Transverse colon (tissue), 4 donors: ENCODE data around the gene RBPJ. TPM values are rescaled to one million over a fixed set of nuclear protein-coding genes. Genes with fewer than 3 reads are reported as not detected.

ENCODE experiments used
- DNase-seq: peaks from one replicate; pipeline ENCODE4 v3.0.0-alpha.2; 2019
- H3K27ac ChIP-seq, 4 donors: fragments of 200-600 bp; sonication (generic); 2 replicates each; pipeline ENCODE4 v1.5.1; 2016 to 2018; ENCODE audit warnings: inconsistent platforms in 4 of 4
- H3K27me3 ChIP-seq: fragments of 200-600 bp; sonication (generic); 2 replicates; pipeline ENCODE4 v1.5.1; 2017; ENCODE audit warnings: inconsistent platforms
- H3K36me3 ChIP-seq, 4 donors: fragments of 200-600 bp; sonication (generic); 2 replicates each; pipeline ENCODE4 v1.5.1; 2017 to 2019; ENCODE audit warnings: inconsistent platforms in 4 of 4
- H3K4me1 ChIP-seq, 4 donors: fragments of 200-600 bp; sonication (generic); 2 replicates each; pipeline ENCODE4 v1.5.1; 2017 to 2020; ENCODE audit warnings: inconsistent platforms in 4 of 4
- H3K4me3 ChIP-seq, 4 donors: fragments of 200-600 bp; sonication (generic); 1 replicate in 1 of 4; 2 replicates in 3 of 4; pipeline versions ENCODE4 v1.5.1 to v1.6.1; 2017 to 2019; ENCODE audit warnings: inconsistent platforms in 4 of 4
- H3K9me3 ChIP-seq, 2 donors: fragments of 200-600 bp; sonication (generic); 2 replicates each; pipeline ENCODE4 v1.5.1; 2017 to 2019; ENCODE audit warnings: inconsistent platforms in 2 of 2
- EP300 ChIP-seq: sonication (generic); formaldehyde crosslinking; IDR thresholded peaks from one replicate; pipeline ENCODE4 v1.6.1; 2017; ENCODE audit warnings: antibody characterized with exemption, low read depth
- POLR2A ChIP-seq: fragments of 450-650 bp; IDR thresholded peaks from one replicate; pipeline ENCODE4 v1.6.1; 2016; ENCODE audit warnings: antibody characterized with exemption, mild to moderate bottlenecking, moderate library complexity
- POLR2AphosphoS5 ChIP-seq, 3 donors: sonication (generic); formaldehyde crosslinking; IDR thresholded peaks; one replicate each; pipeline ENCODE4 v1.6.1; 2016; ENCODE audit warnings: antibody characterized with exemption in 3 of 3
- WGBS, 2 donors: methylation state at CpG; one replicate each; pipeline ENCODE4 v1.1.5; 2018; ENCODE audit warnings: low coverage in 1 of 2; 5-methylcytosine and 5-hydroxymethylcytosine counted together
- in situ Hi-C, 4 donors: fragments of 200-750 bp; cut with MboI; loops; one replicate each; pipeline versions ENCODE4 v1.15.0 to v1.15.1; 2017; ENCODE audit warnings: low sequenced_read_pairs in 3 of 4, low pct_ligation_motif_present in 1 of 4, low pct_unique_long_range_greater_than_20kb in 1 of 4
- intact Hi-C: fragments of 100-400 bp; cut with DNase I; formaldehyde crosslinking; loops from one replicate; pipeline ENCODE4 v1.15.1; 2023; ENCODE audit warnings: low total_unique reads
- total RNA-seq, 4 donors: library from RNA; depleted of rRNA; stranded (reverse); fragments of >200 nt; gene quantifications; one replicate each; pipeline ENCODE4 v1.1.0, GENCODE V29; 2016
- TF ChIP-seq, protein P1 (sequence below), 5 experiments: fragments of 200-600 bp in 3 of 5; fragments of 450-650 bp in 2 of 5; sonication (generic) in 3 of 5; IDR thresholded peaks; 1 replicate in 2 of 5; 2 replicates in 3 of 5; pipeline ENCODE4 v1.5.1; 2016 to 2017; ENCODE audit warnings: antibody characterized with exemption in 5 of 5, inconsistent platforms in 3 of 5, mild to moderate bottlenecking in 2 of 5, moderate library complexity in 1 of 5

The RBPJ gene
- total RNA-seq, 4 donors from 2014 or later, result 15.1 to 104 (median 44.6) TPM

DNA sequence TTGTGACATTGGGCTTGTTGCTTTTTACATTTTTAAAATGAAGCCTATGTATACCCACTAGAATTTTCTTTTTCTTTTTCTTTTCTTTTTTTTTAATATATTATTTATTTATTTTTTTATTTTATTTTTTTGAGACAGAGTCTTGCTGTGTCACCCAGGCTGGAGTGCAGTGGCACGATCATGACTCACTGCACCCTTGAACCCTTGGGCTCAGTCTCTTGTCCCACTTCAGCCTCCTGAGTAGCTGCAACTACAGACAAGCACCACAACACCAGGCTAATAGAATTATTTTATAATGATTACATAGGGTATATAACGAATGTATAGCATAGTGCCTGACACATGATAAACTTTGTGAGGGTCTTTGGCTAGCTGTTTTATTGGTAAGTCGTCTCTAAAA lies 64.9 kb downstream of the RBPJ start:
- Histone ChIP-seq H3K9me3 (no peaks in the 10 kb centered on the region), H3K4me3 (no peak overlapping the region), H3K4me1 (peaks cover 0 to 27% (median 2%) of the 10 kb centered on the region in 4 donors), H3K27ac (no peak overlapping the region), H3K36me3 (peaks cover 0 to 20% (median 7%) of the 10 kb centered on the region in 4 donors), H3K27me3 (no peaks in the 10 kb centered on the region)
- in situ Hi-C loops (no loop called here), intact Hi-C loops (no loop called here)
- TF ChIP-seq, protein P1, sequence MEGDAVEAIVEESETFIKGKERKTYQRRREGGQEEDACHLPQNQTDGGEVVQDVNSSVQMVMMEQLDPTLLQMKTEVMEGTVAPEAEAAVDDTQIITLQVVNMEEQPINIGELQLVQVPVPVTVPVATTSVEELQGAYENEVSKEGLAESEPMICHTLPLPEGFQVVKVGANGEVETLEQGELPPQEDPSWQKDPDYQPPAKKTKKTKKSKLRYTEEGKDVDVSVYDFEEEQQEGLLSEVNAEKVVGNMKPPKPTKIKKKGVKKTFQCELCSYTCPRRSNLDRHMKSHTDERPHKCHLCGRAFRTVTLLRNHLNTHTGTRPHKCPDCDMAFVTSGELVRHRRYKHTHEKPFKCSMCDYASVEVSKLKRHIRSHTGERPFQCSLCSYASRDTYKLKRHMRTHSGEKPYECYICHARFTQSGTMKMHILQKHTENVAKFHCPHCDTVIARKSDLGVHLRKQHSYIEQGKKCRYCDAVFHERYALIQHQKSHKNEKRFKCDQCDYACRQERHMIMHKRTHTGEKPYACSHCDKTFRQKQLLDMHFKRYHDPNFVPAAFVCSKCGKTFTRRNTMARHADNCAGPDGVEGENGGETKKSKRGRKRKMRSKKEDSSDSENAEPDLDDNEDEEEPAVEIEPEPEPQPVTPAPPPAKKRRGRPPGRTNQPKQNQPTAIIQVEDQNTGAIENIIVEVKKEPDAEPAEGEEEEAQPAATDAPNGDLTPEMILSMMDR (IDR thresholded peaks at IDR 0.05), result no peak
- TF ChIP-seq POLR2A (no peak), POLR2AphosphoS5 (IDR thresholded peaks at IDR 0.05) (no peak), EP300 (no peak)
- DNase-seq, result no peak
- WGBS, 2 donors, result 71 to 74% methylated on average over 1 to 3 of the region's 3 CpGs

DNA sequence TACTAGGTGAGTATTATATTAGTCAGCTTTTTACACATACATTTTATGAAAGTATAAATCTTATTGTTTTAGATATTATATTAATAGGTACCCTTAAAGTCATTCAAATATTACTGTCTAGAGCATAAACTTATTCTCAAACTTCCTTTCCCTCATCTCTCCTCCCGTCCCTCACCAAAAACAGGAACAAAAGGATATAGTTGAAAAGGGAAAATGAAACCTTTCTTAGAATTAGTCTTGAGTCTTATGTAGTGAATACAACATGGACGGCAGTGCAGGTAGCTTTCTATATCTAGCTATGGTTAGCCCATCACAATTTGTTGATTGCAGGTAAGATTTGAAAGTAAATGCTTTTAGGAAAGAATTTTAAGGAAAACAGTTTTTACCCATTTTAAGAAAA lies 65.6 kb downstream of the RBPJ start:
- intact Hi-C loops (no loop called here), in situ Hi-C loops (no loop called here)
- H3K36me3 ChIP-seq, result peaks cover 0 to 22% (median 7%) of the 10 kb centered on the region in 4 donors
- WGBS, 2 donors, result 57 to 70% methylated on average over 2 of the region's 2 CpGs
- TF ChIP-seq, protein P1 (IDR thresholded peaks at IDR 0.05), result no peak
- TF ChIP-seq EP300, result no peak
- TF ChIP-seq POLR2AphosphoS5 (IDR thresholded peaks at IDR 0.05), result no peak
- no peak for TF ChIP-seq POLR2A
- DNase-seq, result no peak
- H3K4me1 ChIP-seq, result peaks cover 0 to 21% (median 0%) of the 10 kb centered on the region in 4 donors
- no peak overlapping the region for H3K27ac ChIP-seq
- H3K9me3 ChIP-seq, result no peaks in the 10 kb centered on the region
- H3K4me3 ChIP-seq, result no peak overlapping the region
- H3K27me3 ChIP-seq, result no peaks in the 10 kb centered on the region

DNA sequence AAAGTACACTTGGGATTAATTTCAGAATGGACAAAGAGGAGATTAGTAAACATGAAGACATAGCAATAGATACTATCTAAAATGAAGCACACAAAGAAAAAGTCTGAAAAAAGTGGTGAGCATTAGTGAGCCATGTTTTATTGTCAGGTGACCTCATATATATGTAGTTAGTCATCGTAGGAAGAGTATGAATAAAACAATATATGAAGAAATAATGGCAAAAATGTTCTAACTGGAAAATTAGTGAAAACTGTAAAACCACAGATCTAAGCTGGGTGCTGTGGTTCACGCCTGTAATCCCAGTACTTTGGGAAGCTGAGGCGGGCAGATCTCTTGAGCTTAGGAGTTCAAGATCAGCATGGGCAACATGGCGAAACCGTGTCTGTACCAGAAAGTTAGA lies 67.9 kb downstream of the RBPJ start:
- TF ChIP-seq POLR2A (no peak), POLR2AphosphoS5 (IDR thresholded peaks at IDR 0.05) (no peak), EP300 (no peak)
- TF ChIP-seq, protein P1 (IDR thresholded peaks at IDR 0.05), result no peak
- no peaks in the 10 kb centered on the region for H3K9me3 ChIP-seq
- H3K36me3 ChIP-seq, result peaks cover 0 to 22% (median 7%) of the 10 kb centered on the region in 4 donors
- 94 to 97% methylated on average over 5 of the region's 5 CpGs for WGBS, 2 donors
- peaks cover 0 to 12% (median 0%) of the 10 kb centered on the region in 4 donors for H3K4me1 ChIP-seq
- no peak for DNase-seq
- H3K27me3 ChIP-seq, result no peaks in the 10 kb centered on the region
- intact Hi-C loops, result no loop called here
- H3K4me3 ChIP-seq, result no peak overlapping the region
- no peak overlapping the region for H3K27ac ChIP-seq
- in situ Hi-C loops, result no loop called here

DNA sequence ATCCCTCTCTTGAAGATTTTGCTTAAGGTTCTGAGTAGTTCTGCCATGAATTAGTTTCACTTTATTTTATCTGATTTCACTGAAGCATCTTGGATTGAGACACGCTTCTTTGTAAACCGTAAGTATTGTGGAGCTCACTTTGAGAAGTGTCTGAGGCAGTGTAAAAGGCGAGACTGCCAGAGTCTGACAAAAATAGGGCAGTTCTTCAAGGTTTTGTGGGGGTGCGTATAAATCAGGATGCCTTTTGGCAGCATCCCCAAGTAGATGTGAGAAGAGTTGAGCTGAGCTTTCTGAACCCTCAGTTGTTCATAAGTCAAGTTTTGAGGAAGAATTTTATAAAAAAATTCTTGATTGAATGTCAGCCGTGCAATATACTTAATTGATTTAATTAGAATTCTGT lies 76.3 kb downstream of the RBPJ start:
- intact Hi-C loops (no loop called here), in situ Hi-C loops (loop anchor here in 1 of 4 donors (5.0 kb wide), 1 partner anchor 65 kb away; no protein-coding TSS in a partner anchor)
- Histone ChIP-seq H3K27ac (peak overlapping the region in 1 of 4 donors; percentile 2), H3K27me3 (no peaks in the 10 kb centered on the region), H3K36me3 (no peaks in the 10 kb centered on the region), H3K4me3 (no peak overlapping the region), H3K9me3 (no peaks in the 10 kb centered on the region), H3K4me1 (peaks cover 0 to 3% (median 0%) of the 10 kb centered on the region in 4 donors)
- no peak for TF ChIP-seq POLR2AphosphoS5 (IDR thresholded peaks at IDR 0.05)
- TF ChIP-seq EP300, result no peak
- TF ChIP-seq POLR2A, result no peak
- TF ChIP-seq, protein P1 (IDR thresholded peaks at IDR 0.05), result no peak
- WGBS, 2 donors, result 78% methylated on average over 4 to 5 of the region's 5 CpGs
- DNase-seq, result no peak
